HG03196 (cell line): Measurements from ENCODE around the gene CDC42EP1.
"Not testable (repeated sequence)": the region's sequence is repeated elsewhere in the genome, so short reads cannot be mapped to it uniquely, and the experiment has no call there.

Experiments
- ATAC-seq: cut with Tn5 transposase; IDR thresholded peaks from one replicate; pipeline ENCODE4 v1.9.1; 2021; ENCODE audit not compliant: unreplicated experiment

Gene CDC42EP1

DNA sequence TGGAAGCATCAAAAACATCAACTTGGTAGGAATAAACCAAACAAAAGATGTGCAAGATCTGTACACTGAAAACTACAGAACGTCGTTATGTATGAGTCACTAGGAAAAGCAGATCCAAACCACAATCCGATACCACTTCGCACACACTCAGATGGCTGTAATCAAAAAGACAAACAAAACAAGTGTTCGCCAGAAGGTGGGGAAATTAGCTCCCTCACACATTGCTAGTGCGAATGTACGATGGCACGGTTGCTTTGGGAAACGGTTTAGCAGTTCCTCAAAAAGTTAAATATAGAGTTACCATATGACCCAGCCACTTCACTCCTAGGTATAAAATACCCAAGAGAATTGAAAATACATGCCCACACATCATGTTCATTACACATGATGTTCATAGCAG lies 26.3 kb upstream of the CDC42EP1 start:
- ATAC-seq, result no peak

DNA sequence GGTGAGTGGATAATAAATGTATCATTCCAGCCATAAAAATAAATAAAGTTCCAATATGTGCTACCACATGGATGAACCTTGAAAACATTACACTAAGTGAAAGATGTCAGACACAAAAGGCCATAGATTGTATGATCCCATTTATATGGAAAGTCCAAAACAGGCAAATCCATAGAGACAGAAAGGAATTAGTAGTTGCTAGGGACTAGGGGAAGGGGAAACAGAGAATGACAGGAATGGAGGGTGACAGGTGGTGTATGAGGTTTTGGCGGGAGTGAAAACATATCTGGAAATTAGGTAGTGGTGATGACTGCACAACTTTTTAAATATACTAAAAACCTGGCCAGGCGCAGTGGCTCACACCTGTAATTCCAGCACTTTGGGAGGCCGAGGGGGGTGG lies 25.8 kb upstream of the CDC42EP1 start:
- no peak for ATAC-seq

DNA sequence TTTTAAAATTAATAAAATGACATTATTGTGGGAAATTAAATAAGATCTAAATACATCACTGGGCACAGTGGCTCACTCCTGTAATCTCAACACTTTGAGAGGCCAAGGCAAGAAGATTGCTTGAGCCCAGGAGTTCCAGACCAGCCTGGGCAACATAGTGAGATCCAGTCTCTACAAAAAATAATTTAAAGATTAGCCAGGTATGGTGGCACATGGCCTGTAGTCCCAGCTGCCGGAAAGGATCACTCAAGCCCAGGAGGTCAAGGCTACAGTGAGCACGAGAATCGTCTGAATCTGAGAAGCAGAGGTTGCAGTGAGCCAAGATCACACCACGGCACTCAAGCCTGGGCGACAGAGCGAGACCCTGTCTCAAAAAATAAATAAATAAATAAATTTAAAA lies 25.1 kb upstream of the CDC42EP1 start:
- no peak for ATAC-seq

DNA sequence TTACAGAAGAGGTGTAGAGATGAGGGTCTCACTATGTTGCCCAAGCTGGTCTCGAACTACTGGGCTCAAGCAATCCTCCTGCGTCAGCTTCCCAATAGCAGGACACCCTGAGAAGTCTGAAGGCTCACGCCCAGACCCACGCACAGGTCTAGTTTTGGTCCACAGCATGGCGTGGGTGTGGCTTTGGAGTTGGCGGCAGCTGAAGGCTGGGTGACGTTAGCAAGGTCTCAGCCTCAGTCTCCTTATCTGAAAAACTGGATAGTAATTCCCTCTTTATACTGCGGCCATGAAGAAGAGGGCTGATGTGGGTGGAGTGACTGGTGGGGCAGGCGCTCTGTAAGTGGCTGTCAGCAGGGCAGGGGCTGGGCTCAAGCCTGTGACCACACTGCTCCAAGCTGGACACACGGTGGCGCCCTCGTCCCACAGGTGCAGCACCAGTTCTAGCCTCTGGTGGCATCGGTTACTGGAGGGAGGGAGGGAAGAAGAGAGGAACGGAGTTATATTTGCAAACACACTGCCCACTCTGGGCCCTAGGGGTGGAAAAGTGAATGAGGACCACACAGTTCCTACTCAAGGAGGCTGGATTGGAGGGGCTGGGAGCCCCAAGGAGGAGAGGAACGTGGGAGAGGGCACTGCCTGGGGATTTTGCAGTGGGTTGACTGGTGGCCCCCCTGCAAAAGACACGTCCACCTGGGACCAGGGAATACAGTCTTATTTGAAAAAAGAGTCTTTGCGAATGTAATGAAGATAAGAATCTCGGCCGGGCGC lies 21.5 kb upstream of the CDC42EP1 start:
- ATAC-seq, result peak; percentile 72

DNA sequence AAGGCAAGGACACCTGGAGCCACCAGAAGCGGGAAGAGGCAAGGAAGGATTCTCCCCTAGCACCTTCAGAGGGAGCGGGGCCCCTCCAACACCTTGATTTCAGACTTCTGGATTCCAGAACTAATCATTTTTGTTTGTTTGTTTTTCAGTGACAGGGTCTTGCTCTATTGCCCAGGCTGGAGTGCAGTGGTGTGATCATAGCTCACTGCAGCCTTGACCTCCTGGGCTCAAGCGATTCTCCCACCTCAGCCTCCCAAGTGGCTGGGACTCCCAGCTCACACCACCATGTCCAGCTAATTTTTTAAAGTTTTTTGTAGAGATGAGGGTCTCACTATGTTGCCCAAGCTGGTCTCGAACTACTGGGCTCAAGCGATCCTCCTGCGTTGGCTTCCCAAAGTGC lies 20.5 kb upstream of the CDC42EP1 start:
- not testable (repeated sequence) for ATAC-seq

DNA sequence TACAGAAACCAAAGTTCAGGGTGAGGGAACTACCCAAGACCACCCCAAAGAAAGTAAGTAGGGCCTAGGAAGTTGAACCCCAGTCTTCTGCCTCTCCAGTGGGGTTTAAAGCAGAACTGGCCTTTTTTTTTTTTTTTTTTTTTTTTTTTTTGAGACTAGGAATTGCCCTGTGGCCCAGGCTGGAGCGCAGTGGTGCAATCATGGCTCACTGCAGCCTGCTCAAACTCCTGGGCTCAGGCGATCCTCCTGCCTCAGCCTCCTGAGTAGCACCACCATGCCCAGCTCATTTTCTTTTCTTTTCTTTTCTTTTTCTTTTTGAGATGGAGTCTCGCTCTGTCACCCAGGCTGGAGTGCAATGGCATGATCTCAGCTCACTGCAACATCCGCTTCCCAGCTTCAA lies 17.9 kb upstream of the CDC42EP1 start:
- ATAC-seq, result not testable (repeated sequence)

DNA sequence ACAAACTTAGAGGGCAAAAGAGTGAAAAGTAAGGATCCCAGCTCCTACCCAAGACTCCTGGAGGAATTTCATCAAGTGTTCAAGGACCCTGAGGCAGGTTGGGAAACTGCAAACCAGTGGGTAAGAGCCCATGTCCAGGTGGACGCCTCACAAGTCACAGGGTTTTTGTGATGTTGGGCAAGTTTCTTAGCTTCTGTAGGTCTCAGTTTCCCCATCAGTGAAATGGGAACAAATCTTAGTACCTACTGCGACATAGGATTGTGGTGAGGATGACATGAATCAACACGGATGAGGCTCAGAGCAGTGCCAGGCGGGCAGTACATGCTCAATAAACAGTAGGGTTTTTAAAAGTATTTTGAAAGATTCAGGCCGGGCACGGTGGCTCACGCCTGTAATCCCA lies 17.3 kb upstream of the CDC42EP1 start:
- ATAC-seq, result no peak

DNA sequence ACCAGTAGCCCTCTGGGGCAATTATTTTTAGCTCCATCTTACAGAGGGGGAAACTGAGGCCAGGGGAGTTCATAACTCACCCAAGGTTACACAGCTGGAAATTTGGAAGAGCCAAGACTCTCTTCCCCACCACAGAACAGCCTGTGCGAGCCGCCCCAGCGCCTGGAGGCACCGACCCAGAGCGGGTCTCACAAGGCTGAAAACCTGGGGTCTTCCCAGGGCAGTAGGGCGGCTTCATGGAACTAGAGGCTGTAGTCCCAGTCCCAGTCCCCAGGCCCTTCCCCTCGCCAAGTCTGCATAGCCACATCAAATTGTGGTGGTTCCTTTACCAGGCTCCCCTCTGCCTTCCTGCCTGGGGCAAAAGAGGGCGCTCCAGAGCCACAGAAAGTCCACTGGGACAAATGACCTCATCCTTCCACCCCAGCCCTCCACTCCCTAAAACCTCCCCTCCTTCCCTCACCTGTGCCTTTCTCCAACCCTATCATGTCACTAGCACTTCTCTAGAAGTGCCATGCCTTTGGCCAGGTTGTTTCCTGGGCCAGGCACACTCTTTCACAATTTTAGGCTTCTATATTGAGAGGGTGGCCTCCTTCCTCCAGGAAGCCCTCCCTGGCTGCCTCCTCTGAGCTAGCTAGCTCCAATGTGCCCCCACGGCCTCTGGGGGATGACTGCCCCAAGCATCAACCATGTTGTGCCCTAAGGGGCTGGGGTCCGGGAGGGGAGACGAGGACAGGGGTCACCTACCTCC lies 15.2 kb upstream of the CDC42EP1 start:
- no peak for ATAC-seq

DNA sequence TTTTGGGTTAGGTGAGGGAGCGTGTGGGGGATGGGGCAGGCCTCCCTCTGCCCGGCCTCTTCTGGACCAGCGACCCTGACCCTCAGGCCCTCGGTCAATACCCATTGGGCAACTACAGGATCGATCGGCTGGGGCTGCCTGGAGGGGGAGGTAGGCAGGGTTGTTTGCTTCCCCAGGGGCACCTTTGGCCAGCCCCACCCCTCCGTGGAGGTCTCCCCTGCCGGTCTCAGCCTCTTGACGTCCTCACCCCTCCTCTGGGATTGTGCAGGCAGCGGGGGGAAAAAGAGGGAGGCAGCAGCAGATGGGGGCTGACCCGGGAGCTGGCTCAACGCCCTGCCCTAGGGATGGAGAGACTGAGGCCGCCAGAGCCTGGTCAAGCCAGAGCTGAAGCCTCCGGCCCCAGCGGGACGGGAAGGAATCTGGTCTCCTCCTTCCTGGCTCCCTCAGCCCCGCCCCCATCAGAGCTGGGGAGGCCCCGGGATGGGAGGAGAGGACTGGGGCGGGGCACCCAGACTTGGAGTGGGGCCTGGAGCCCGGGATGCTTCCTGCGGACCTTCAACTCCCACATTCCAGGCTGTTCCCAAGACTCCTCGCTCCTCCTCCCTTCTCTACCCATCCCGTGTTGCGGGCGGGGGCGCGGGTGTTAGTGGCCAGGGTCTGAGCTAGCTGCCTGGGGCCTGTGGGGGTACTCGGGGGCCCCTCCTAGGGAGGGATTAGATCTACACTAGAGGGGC lies 14.4 kb upstream of the CDC42EP1 start:
- no peak for ATAC-seq

DNA sequence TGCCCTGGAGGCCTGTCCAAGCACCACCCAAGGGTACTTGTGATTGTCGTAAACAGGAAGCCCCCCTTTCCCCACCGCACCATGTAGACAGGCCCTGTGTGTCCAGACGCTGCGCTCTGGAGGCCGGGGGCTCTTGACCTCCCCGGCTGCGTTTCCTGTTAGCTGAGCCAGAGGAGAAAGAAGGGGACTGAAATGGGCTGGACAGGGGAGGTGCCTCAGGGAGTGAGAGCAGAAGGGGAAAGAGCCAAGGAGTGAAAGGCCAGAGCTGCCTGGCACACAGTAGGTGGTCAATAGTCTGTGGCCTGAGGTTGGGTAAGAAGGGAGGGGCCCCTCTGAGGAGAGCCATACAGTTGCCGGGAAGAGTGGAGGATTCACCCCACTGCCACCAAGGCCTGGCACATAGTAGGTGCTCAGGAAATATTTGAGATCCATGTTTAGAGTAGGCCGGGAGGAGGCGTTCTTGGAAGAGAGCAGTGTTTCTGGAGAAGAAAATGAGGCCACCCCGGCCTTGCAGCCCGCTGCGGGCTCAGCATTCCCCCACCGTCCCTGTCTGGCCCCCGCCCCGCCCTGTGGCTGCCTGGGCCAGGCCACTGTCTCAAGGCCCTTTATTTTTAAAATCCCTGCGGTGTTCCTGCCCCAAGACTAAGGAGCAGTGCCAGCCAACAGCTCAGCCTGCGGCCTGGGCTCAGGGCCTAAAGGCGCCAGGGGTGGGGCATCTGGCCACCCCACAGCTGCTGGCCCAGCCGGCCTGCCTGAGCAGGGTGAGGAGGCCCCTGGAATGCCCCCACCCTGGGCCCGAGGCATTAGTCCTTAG lies 13.6 kb upstream of the CDC42EP1 start:
- ATAC-seq, result no peak

DNA sequence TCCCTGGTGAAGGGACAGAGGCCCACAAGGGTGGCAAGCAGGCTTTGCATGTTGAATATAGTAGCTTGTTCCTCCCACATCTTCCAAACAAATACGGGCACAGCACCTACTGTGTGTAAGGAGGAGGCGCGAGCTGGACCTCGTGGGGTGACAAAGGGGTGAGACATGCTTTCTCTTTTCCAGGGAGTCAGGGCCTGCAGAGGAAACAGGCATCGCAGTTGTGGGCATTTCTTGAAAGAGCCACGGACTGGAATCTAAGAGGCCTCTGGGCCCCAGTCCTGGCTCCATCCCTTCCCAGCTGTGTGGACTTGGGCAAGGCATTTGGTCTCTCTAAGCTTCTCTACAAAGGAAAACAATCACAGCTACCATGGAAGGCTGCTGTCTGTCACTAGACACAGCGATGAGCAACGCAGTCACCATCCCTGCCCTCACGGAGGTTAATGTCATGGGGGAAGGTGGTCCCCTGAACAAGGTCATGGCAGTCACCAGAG lies 13.0 kb upstream of the CDC42EP1 start:
- no peak for ATAC-seq

DNA sequence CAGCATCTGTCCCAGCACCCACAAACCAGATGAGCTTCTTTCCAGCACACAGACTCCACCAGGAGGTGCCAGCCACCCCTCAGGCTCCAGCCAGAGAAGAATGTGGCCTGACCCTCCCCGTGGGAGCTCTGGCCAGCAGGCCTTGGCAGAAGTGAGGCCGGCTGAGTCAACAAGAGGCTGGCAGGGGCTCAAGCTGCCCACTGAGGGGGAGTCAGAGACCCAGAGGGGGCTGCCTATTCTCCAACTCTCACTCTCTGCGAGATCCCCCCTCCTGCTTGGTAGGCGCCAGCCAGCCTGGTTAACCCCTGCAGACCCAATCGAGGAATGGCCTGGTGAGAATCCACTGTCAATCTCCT lies 10.6 kb upstream of the CDC42EP1 start:
- no peak for ATAC-seq

DNA sequence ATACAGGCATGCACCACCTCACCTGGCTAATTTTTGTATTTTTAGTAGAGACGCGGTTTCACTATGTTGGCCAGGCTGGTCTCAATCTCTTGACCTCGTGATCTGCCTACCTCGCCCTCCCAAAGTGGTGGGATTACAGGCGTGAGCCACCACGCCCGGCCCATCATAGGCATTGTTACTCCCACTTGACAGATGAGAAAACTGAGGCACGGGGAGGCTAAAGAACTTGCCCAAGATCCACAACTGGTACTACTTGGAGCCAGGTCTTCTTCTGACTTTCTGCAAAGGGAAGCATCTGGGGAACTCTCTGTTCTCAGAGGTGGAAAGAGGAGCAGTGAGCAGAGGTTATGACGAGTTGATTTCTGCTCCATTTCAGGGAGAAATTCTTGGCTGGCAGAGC lies 9.4 kb upstream of the CDC42EP1 start:
- ATAC-seq, result not testable (repeated sequence)

DNA sequence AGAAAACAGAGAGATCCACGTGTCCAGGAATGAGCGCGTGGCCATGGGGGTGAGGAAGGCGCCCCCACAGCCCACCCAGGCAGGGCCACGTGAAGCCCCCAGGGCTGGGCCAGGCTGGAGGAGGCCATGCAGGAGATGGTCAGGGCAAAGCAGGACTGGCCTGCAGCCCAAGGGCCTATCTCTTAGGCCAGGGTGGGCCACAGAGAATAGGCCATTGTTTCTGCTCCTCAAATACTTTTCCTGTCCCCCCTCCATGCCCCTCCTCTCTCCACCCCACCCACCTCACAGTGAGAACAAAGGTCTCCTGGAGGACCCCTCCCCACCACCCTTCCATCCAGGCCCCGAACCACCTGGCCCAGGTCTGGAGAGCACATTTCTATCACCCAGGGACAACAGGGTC lies 8.3 kb upstream of the CDC42EP1 start:
- no peak for ATAC-seq

DNA sequence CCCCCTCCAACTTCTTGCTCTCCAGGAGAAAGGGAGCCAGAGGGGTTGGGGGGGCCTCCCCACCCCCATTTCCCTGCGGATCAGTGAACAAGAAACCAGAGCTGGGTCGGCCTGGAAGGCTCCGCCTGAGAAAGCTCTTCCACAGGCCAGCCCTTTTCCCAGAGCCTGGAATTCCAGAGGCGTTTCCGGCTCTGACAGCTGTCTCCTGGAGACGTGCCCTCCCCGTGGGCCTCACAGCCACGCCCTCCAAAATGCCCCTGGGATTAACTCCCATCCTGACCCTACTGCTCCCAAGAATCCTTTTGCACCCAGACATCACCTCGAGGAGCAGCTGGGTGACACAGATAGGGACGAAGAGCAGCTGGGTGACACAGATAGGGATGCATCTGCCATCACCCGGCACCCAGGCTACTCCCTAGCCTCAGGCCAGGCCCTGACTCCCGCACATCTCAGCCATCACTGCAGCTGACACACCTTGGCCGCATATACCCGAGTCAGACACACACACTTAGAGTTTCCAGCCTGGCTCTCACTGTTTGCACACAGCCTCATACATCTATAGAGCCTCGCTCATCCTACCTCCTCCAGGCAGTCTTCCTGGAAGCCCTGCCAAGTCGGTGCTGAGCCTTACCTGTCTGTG lies 7.6 kb upstream of the CDC42EP1 start:
- no peak for ATAC-seq

DNA sequence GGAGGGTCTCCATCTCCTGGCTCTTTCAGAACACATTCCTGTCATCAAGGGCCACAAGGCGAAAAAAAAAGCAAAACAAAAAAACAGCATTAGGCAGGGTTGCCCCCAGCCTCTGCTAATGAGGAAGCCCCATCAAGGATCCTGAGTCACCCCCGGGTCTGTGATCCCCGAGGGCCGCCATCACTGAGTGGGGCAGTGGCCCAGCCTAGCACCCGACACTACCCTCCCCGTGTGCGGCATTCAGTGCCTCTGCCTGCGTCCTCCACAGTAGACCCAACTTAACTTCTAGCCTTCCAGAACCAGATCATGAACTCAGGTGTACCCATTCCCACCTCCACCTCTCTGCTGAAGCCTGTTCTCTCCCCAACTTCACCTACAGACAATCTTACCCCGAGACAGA lies 6.6 kb upstream of the CDC42EP1 start:
- ATAC-seq, result no peak

DNA sequence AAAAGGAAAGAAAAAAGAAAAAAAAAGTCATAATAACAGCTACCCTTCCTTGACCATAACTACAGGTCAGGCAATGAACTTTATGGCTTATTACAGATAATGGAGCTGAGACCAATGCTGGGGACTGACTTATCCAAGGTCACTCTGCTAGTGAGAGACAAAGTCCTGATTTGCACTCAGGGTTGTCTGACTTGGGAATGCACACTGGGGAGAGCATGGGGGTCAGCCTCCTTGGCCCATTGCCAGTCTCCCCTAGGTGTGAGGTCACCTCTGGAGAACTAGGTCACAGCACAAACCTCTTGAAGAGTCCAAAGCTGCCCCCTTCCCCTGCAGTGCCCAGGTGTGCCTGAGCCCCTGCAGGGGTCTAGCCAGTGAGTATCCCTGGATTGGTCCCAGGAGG lies 5.3 kb upstream of the CDC42EP1 start:
- ATAC-seq, result no peak

DNA sequence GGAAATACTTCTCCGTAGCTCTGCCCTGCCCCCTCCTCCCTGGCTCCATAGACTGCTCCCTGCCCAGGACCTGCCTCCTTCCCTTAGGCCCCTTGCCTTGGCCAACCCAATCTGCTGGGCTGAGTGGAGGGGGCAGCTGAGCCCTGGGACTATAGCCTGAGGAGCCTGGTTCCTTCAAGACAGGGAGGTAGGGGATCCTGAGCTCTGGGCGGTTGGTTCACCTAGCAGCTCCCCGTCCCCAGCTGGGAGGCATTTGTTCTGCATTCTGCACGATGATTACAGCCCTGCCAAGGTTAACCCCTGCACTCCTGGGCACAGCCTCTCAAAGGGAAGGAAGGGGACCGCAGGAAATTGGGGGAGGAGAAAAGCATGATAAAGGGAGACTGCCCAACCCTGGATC lies 3.6 kb upstream of the CDC42EP1 start:
- ATAC-seq, result no peak

DNA sequence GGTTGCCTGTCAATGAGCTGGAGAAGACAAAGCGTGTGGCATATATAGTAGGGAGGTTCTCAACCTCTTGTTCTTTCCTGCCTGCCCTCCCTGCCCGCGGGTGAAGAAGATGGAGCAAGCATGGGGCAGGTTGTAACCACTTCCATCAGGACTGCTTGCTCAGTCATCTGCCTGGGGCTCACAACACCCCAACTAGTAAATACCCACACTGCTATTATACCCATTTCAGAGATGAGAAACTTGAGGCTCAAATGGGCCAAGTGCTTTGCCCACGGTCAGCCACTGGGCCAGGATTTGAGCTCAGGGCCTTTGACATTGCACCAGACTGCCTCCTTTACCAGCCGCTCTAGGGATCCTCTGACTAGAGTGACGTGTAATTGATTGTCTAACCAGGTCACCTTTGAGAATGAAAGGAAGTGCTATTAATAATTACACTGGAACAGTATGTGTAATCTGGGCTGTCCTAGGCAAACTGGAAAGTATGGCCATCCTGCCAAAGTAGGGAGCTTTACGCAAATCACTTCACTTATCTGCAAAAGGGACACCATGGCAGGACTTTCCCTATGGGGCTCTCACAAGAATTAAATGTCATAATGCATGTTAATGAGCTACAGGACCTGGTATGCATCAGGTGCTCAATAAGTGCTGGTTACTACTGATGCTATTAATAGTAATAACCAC lies 2.8 kb upstream of the CDC42EP1 start:
- no peak for ATAC-seq

DNA sequence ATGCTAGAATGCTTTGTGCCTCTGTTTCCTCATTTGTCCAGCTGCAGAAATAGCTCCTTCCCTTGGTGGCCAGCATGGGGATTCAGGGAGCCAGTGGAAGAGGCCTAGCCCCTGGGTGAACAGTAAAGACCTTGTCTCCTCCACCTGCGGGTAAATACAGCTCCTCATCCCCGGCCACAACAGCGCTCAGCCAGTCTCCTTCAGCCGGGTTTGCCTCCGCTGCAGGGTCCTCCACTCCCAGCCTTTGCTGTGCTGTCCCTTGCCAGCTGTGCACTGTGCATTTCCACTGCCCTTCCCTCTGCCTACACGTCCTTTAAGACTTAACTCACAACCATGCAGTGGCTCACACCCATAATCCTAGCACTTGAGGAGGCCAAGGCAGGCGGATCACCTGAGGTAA lies 1.5 kb upstream of the CDC42EP1 start:
- ATAC-seq, result no peak
